Endodermal cell (in vitro differentiated cells): Measurements from ENCODE around the gene SLC12A3. TPM values are rescaled to one million over a fixed set of nuclear protein-coding genes. Genes with fewer than 3 reads are reported as not detected.
A peak's percentile ranks its signal among the peaks of the same experiment; 100 is the strongest.

Source experiments
- DNase-seq: peaks from one replicate; pipeline ENCODE4 v3.0.0-alpha.2; 2017
- H3K27ac ChIP-seq: 2 replicates; pipeline ENCODE4 v1.5.1; 2013; ENCODE audit warnings: mild to moderate bottlenecking, low read depth, low read length, moderate library complexity
- H3K27me3 ChIP-seq: 2 replicates; pipeline ENCODE4 v1.6.1; 2013; ENCODE audit warnings: mild to moderate bottlenecking, low read length, moderate library complexity; ENCODE audit not compliant: insufficient read depth, control insufficient read depth, poor library complexity, severe bottlenecking
- H3K36me3 ChIP-seq: 2 replicates; pipeline ENCODE4 v1.7.0; 2013; ENCODE audit warnings: mild to moderate bottlenecking, low read length, moderate library complexity; ENCODE audit not compliant: control insufficient read depth, insufficient read depth
- H3K4me1 ChIP-seq: one replicate; pipeline ENCODE4 v1.7.0; 2013; ENCODE audit warnings: low read length; ENCODE audit not compliant: control insufficient read depth, insufficient read depth
- H3K4me3 ChIP-seq: 2 replicates; pipeline ENCODE4 v1.5.1; 2013; ENCODE audit warnings: mild to moderate bottlenecking, low read length, moderate library complexity
- H3K9ac ChIP-seq: 2 replicates; pipeline ENCODE4 v1.6.1; 2013; ENCODE audit warnings: mild to moderate bottlenecking, low read length, moderate library complexity; ENCODE audit not compliant: poor library complexity, severe bottlenecking; ENCODE audit errors: extremely low read depth
- H3K9me3 ChIP-seq: 2 replicates; pipeline ENCODE4 v1.6.1; 2013; ENCODE audit warnings: mild to moderate bottlenecking, low read length, moderate library complexity; ENCODE audit not compliant: control insufficient read depth
- H3K27ac Mint-ChIP-seq: 2 replicates; pipeline ENCODE4 v1.8.0; 2020; ENCODE audit warnings: mixed read lengths
- H3K27me3 Mint-ChIP-seq: 2 replicates; pipeline ENCODE4 v1.8.0; 2021; ENCODE audit warnings: mild to moderate bottlenecking, mixed read lengths; ENCODE audit not compliant: insufficient read depth
- H3K36me3 Mint-ChIP-seq: 2 replicates; pipeline ENCODE4 v1.8.0; 2020; ENCODE audit warnings: low read depth, mixed read lengths
- H3K4me1 Mint-ChIP-seq: 2 replicates; pipeline ENCODE4 v1.8.0; 2020; ENCODE audit warnings: mixed read lengths
- H3K4me3 Mint-ChIP-seq: 2 replicates; pipeline ENCODE4 v1.8.0; 2020; ENCODE audit warnings: mild to moderate bottlenecking, moderate library complexity, mixed read lengths
- H3K9me3 Mint-ChIP-seq: 2 replicates; pipeline ENCODE4 v1.8.0; 2020; ENCODE audit warnings: mild to moderate bottlenecking, mixed read lengths
- WGBS, 2 experiments: methylation state at CpG; one replicate each; pipeline versions ENCODE4 v1.1.5 to v1.1.7; 2013; ENCODE audit warnings: missing lambda C conversion rate in 2 of 2, mixed read lengths in 1 of 2; ENCODE audit not compliant: insufficient coverage in 1 of 2, insufficient read length in 1 of 2; 5-methylcytosine and 5-hydroxymethylcytosine counted together
- total RNA-seq, 2 donors: library from RNA; stranded (reverse); fragmentation: NEBNext Ultra II Directional in 1 of 2; extraction: Animal tissue kit (Norgen Biotek cat#: 25700) in 1 of 2; gene quantifications; 2 replicates in 1 of 2; 3 replicates in 1 of 2; pipeline ENCODE4 v1.2.1, GENCODE V29; 2021
- TF ChIP-seq, protein P1 (sequence below): fragments of 200-600 bp; sonication (generic); conservative IDR thresholded peaks from 2 replicates; pipeline ENCODE4 v1.5.0; 2021; ENCODE audit warnings: antibody characterized with exemption, mild to moderate bottlenecking

The SLC12A3 gene
- total RNA-seq, 2 donors from 2014 or later = not detected

DNA sequence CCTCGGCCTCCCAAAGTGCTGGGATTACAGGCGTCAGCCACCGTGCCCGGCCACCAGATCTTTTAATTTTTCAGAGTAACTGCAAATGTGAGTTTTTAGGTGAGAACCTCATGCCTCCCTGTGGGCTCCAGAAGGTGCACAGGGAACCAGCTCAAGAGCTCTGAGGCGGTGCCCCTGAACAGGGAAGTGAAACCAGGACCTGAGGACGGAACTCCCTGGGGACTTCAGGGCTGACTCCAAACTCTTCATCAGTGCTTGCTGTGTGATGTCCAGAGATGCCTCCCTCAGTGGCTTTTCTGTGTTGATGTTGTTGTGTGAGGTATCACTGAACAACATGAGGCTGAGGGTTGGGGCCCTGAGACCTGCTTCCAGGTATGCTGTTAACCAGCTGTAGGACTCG lies 23.8 kb downstream of the SLC12A3 start:
- TF ChIP-seq, protein P1, sequence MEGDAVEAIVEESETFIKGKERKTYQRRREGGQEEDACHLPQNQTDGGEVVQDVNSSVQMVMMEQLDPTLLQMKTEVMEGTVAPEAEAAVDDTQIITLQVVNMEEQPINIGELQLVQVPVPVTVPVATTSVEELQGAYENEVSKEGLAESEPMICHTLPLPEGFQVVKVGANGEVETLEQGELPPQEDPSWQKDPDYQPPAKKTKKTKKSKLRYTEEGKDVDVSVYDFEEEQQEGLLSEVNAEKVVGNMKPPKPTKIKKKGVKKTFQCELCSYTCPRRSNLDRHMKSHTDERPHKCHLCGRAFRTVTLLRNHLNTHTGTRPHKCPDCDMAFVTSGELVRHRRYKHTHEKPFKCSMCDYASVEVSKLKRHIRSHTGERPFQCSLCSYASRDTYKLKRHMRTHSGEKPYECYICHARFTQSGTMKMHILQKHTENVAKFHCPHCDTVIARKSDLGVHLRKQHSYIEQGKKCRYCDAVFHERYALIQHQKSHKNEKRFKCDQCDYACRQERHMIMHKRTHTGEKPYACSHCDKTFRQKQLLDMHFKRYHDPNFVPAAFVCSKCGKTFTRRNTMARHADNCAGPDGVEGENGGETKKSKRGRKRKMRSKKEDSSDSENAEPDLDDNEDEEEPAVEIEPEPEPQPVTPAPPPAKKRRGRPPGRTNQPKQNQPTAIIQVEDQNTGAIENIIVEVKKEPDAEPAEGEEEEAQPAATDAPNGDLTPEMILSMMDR = no peak
- no peak overlapping the region for H3K27ac Mint-ChIP-seq
- Histone ChIP-seq H3K9ac (no peak overlapping the region), H3K9me3 (no peaks in the 10 kb centered on the region), H3K4me3 (no peak overlapping the region), H3K36me3 (no peaks in the 10 kb centered on the region), H3K27me3 (no peaks in the 10 kb centered on the region), H3K4me1 (no peaks in the 10 kb centered on the region), H3K27ac (no peak overlapping the region)
- no peaks in the 10 kb centered on the region for H3K27me3 Mint-ChIP-seq
- H3K36me3 Mint-ChIP-seq = no peaks in the 10 kb centered on the region
- H3K4me1 Mint-ChIP-seq = no peaks in the 10 kb centered on the region
- no peak for DNase-seq
- no peak overlapping the region for H3K4me3 Mint-ChIP-seq
- 93 to 94% methylated on average over 7 of the region's 7 CpGs for WGBS, 2 experiments
- peaks cover 15% of the 10 kb centered on the region for H3K9me3 Mint-ChIP-seq

DNA sequence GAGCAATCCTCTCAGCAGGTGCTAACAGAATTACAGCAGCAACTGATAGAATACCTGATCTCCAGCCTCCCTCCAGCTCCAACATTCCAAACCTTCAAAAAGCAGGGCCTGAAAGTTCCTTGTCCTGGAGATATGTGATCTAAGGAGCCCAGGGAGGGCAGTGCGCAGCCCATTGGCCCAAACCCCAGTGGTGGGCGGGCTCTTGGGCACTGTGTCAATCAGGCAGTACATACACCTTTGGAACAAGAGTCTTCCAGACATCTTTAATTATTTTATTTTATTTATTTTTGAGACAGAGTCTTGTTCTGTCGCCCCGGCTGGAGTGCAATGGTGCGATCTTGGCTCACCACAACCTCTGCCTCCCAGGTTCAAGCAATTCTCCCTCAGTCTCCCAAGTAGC lies 24.2 kb downstream of the SLC12A3 start:
- no peaks in the 10 kb centered on the region for H3K27me3 ChIP-seq
- no peaks in the 10 kb centered on the region for H3K27me3 Mint-ChIP-seq
- H3K4me1 Mint-ChIP-seq = no peaks in the 10 kb centered on the region
- H3K27ac Mint-ChIP-seq = no peak overlapping the region
- DNase-seq = peak; percentile 78
- TF ChIP-seq, protein P1 = no peak
- no peak overlapping the region for H3K4me3 ChIP-seq
- no peak overlapping the region for H3K27ac ChIP-seq
- H3K4me3 Mint-ChIP-seq = no peak overlapping the region
- H3K9me3 Mint-ChIP-seq = peaks cover 15% of the 10 kb centered on the region
- no peak overlapping the region for H3K9ac ChIP-seq
- 86 to 90% methylated on average over 3 to 5 of the region's 5 CpGs for WGBS, 2 experiments
- no peaks in the 10 kb centered on the region for H3K36me3 ChIP-seq
- no peaks in the 10 kb centered on the region for H3K9me3 ChIP-seq
- no peaks in the 10 kb centered on the region for H3K4me1 ChIP-seq
- no peaks in the 10 kb centered on the region for H3K36me3 Mint-ChIP-seq

DNA sequence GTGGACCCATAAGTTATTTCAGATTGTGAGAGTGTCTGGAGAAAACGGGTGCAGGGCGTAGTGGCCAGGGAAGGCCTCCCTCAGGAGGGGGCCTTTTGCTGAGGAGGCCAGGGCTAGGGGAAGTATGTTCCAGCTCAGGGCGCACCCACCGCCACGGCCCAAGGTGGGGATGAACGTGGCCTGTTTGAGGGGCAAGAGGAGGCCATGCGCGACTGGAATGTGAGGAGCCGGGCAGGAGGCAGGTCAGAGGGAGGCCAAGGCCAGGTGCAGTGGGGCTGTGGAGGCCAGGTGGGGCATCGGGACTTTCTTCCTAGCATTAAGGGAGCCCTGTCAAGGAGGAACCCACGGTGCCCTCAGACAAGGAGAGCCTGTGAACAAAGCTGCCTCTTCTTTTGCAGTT lies 26.7 kb downstream of the SLC12A3 start:
- H3K27ac Mint-ChIP-seq = no peak overlapping the region
- H3K36me3 Mint-ChIP-seq = no peaks in the 10 kb centered on the region
- Histone ChIP-seq H3K36me3 (no peaks in the 10 kb centered on the region), H3K9me3 (no peaks in the 10 kb centered on the region), H3K9ac (no peak overlapping the region), H3K4me3 (no peak overlapping the region), H3K4me1 (no peaks in the 10 kb centered on the region), H3K27me3 (no peaks in the 10 kb centered on the region), H3K27ac (no peak overlapping the region)
- H3K27me3 Mint-ChIP-seq = no peaks in the 10 kb centered on the region
- no peaks in the 10 kb centered on the region for H3K9me3 Mint-ChIP-seq
- TF ChIP-seq, protein P1 = no peak
- 86 to 89% methylated on average over 11 of the region's 11 CpGs for WGBS, 2 experiments
- no peaks in the 10 kb centered on the region for H3K4me1 Mint-ChIP-seq
- no peak for DNase-seq
- no peak overlapping the region for H3K4me3 Mint-ChIP-seq
